ENCODE results near the gene MRRF. TPM values are rescaled to one million over a fixed set of nuclear protein-coding genes. Genes with fewer than 3 reads are reported as not detected.
A peak's percentile ranks its signal among the peaks of the same experiment; 100 is the strongest.

Gene MRRF
- total and polyA plus RNA-seq, 2 of the 4 experiments (the other 2 are of a cell fraction): 32.1 to 38.0 TPM

DNA sequence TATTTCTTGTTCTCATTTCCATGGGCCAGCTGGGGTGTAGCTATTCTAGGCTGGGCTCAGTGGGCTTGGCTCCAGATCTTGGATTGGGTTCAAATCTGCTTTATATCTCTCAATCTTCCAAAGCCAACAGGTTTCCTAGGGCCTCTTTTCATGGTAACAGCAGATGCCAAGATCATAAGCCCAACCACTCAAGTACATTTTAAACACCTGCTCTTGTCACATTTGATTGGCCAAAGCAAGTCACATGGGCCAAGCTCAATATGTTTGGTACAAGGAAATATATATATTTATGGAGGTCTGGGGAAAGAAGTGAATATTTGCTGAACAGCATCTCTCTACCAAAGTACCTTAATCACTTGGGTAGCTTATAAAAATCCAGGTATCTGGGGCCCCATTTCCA is 49.5 kb downstream of the MRRF start:
- H2BK20ac ChIP-seq (ENCODE audit: low read depth, low read length): no peak overlapping the region
- H2BK120ac ChIP-seq (ENCODE audit: low read depth, low read length): no peak overlapping the region
- no peak overlapping the region for H2AK5ac ChIP-seq (ENCODE audit: low read depth, low read length)
- DNase-seq: no peak
- no peaks in the 10 kb centered on the region for H3K9me3 ChIP-seq (ENCODE audit: control insufficient read depth, insufficient read depth, low read length)
- H2BK5ac ChIP-seq (ENCODE audit: low read depth, low read length, poor library complexity, severe bottlenecking): no peak overlapping the region
- H3K27me3 ChIP-seq (ENCODE audit: control insufficient read depth, insufficient read depth, low read length): no peaks in the 10 kb centered on the region
- no peak overlapping the region for H2AFZ ChIP-seq (replicated peaks; ENCODE audit: low read length, poor library complexity)
- H3K36me3 ChIP-seq (ENCODE audit: control insufficient read depth, insufficient read depth, low read length): peaks cover 22% of the 10 kb centered on the region
- intact Hi-C loops (cut with micrococcal nuclease): no loop called here
- H3K23ac ChIP-seq (ENCODE audit: low read depth, low read length): no peak overlapping the region
- no peak overlapping the region for H3K27ac ChIP-seq (ENCODE audit: insufficient read depth, low read length)
- H4K20me1 ChIP-seq (ENCODE audit: insufficient read depth, low read length): 0 out of 2 replicates have a peak, but pooled peaks cover 3% of the 10 kb centered on the region
- no peak for ATAC-seq (ENCODE audit: low read depth)
- H2AK9ac ChIP-seq (replicated peaks; ENCODE audit: low read depth, low read length, poor library complexity): no peak overlapping the region
- H4K91ac ChIP-seq (ENCODE audit: insufficient read depth, low read depth, low read length): no peak overlapping the region
- H3K4ac ChIP-seq (ENCODE audit: low read depth, low read length): no peak overlapping the region
- in situ Hi-C loops (cut with MboI; ENCODE audit: low sequenced_read_pairs): no loop called here
- dilution Hi-C loops (cut with HindIII; ENCODE audit: low sequenced_read_pairs, unreplicated experiment): no loop called here
- no peak overlapping the region for H3K14ac ChIP-seq (replicated peaks; ENCODE audit: low read depth, low read length)
- no peak overlapping the region for H3K4me3 ChIP-seq (ENCODE audit: insufficient read depth, low read depth, low read length)
- no peak overlapping the region for H2BK15ac ChIP-seq (ENCODE audit: low read depth, low read length)
- H3K4me2 ChIP-seq (ENCODE audit: low read depth, low read length): no peak overlapping the region
- peaks cover 10% of the 10 kb centered on the region for H3K9me1 ChIP-seq (ENCODE audit: insufficient read depth, low read length)
- ChIA-PET CTCF (no interaction called here), POLR2A (ENCODE audit: unreplicated experiment) (no interaction called here)
- H3K79me1 ChIP-seq (ENCODE audit: low read depth in 1 of 2, low read length in 2 of 2): peaks cover 2 to 7% of the 10 kb centered on the region in 2 experiments; a peak in 2 of 4 replicates
- TF ChIP-seq, protein P1, sequence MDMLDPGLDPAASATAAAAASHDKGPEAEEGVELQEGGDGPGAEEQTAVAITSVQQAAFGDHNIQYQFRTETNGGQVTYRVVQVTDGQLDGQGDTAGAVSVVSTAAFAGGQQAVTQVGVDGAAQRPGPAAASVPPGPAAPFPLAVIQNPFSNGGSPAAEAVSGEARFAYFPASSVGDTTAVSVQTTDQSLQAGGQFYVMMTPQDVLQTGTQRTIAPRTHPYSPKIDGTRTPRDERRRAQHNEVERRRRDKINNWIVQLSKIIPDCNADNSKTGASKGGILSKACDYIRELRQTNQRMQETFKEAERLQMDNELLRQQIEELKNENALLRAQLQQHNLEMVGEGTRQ (IDR thresholded peaks at IDR 0.05; ENCODE audit: low read depth, low read length): peak; percentile 29; the same call in 1 of the 2 replicates
- TF ChIP-seq BHLHE40 (IDR thresholded peaks at IDR 0.05; ENCODE audit: low read depth, low read length): no peak
- no peak for TF ChIP-seq CTCF (conservative IDR thresholded peaks at IDR 0.05; ENCODE audit: low read depth, low read length)
- no peak for TF ChIP-seq CEBPB (IDR thresholded peaks at IDR 0.05; ENCODE audit: low read depth, low read length)
- H4K8ac ChIP-seq (ENCODE audit: low read depth in 2 of 2, low read length in 2 of 2): no peak overlapping the region
- no peak overlapping the region for H3K56ac ChIP-seq (ENCODE audit: extremely low read depth, insufficient read depth, low read length)
- BruUV-seq (replicated peaks): no TSS peak
- H3K18ac ChIP-seq (ENCODE audit: low read depth, low read length): no peak overlapping the region
- H4K5ac ChIP-seq (ENCODE audit: low read depth, low read length): no peak overlapping the region
- peaks cover 7% of the 10 kb centered on the region for H3K4me1 ChIP-seq (ENCODE audit: control insufficient read depth, insufficient read depth, low read length)
- H3K9ac ChIP-seq (ENCODE audit: low read depth, low read length): no peak overlapping the region

Measured in IMR-90 (cell line).